Esophagus muscularis mucosa (tissue), 4 donors: ENCODE data around the gene ADGRV1. TPM values are rescaled to one million over a fixed set of nuclear protein-coding genes. Genes with fewer than 3 reads are reported as not detected.

ENCODE experiments used
- DNase-seq: peaks from one replicate; pipeline ENCODE4 v3.0.0-alpha.2; 2017; ENCODE audit errors: extremely low spot score
- H3K27ac ChIP-seq, 4 donors: fragments of 200-600 bp; sonication (generic); replicated peaks in 1 of 4; 1 replicate in 3 of 4; 2 replicates in 1 of 4; pipeline ENCODE4 v1.5.1; 2016 to 2019; ENCODE audit warnings: mild to moderate bottlenecking in 1 of 4
- H3K27me3 ChIP-seq, 4 donors: fragments of 200-600 bp; sonication (generic); one replicate each; pipeline versions ENCODE4 v1.5.1 to v1.6.0; 2016 to 2019
- H3K36me3 ChIP-seq, 4 donors: fragments of 200-600 bp; sonication (generic); one replicate each; pipeline ENCODE4 v1.5.1; 2016 to 2019
- H3K4me1 ChIP-seq, 4 donors: fragments of 200-600 bp; sonication (generic); one replicate each; pipeline ENCODE4 v1.5.1; 2016 to 2019
- H3K4me3 ChIP-seq, 4 donors: fragments of 200-600 bp; sonication (generic); 1 replicate in 2 of 4; 2 replicates in 2 of 4; pipeline ENCODE4 v1.5.1; 2016 to 2019; ENCODE audit warnings: mild to moderate bottlenecking in 4 of 4, moderate library complexity in 1 of 4
- H3K9me3 ChIP-seq, 4 donors: fragments of 200-600 bp; sonication (generic); 1 replicate in 3 of 4; 2 replicates in 1 of 4; pipeline ENCODE4 v1.5.1; 2016 to 2019
- CTCF ChIP-seq, 3 experiments: fragments of 200-600 bp in 2 of 3; fragments of 450-650 bp in 1 of 3; sonication (generic) in 2 of 3; IDR thresholded peaks; one replicate each; pipeline ENCODE4 v1.5.1; 2017 to 2019; ENCODE audit warnings: antibody characterized with exemption in 3 of 3, mild to moderate bottlenecking in 2 of 3, moderate library complexity in 1 of 3
- EP300 ChIP-seq: sonication (generic); formaldehyde crosslinking; IDR thresholded peaks from one replicate; pipeline ENCODE4 v1.6.1; 2017; ENCODE audit warnings: antibody characterized with exemption
- POLR2A ChIP-seq: fragments of 450-650 bp; IDR thresholded peaks from one replicate; pipeline ENCODE4 v1.6.1; 2017; ENCODE audit warnings: antibody characterized with exemption, moderate library complexity, mild to moderate bottlenecking, low read depth
- POLR2AphosphoS5 ChIP-seq, 2 donors: sonication (generic); formaldehyde crosslinking; IDR thresholded peaks; one replicate each; pipeline ENCODE4 v1.6.1; 2017; ENCODE audit warnings: antibody characterized with exemption in 2 of 2
- WGBS: methylation state at CpG from one replicate; pipeline ENCODE4 v1.1.5; 2018; 5-methylcytosine and 5-hydroxymethylcytosine counted together
- intact Hi-C: fragments of 100-400 bp; cut with DNase I; formaldehyde crosslinking; loops from one replicate; pipeline ENCODE4 v1.15.1; 2023
- total RNA-seq, 4 donors: library from RNA; depleted of rRNA; stranded (reverse); fragments of >200 nt; gene quantifications; one replicate each; pipeline versions ENCODE4 v1.1.0 to v1.2.1, GENCODE V29; 2016

Gene ADGRV1
- total RNA-seq, 4 donors from 2014 or later, result 0.42 to 1.4 (median 0.54) TPM

- Histone ChIP-seq H3K4me3 (no peak overlapping the region), H3K9me3 (no peaks in the 10 kb centered on the region), H3K27ac (no peak overlapping the region), H3K36me3 (no peaks in the 10 kb centered on the region), H3K27me3 (no peaks in the 10 kb centered on the region), H3K4me1 (no peaks in the 10 kb centered on the region)
- intact Hi-C loops, result no loop called here
- no peak for TF ChIP-seq POLR2A
- TF ChIP-seq POLR2AphosphoS5 (IDR thresholded peaks at IDR 0.05), result no peak
- no peak for TF ChIP-seq EP300
- no peak for DNase-seq
These were observed 291.3 kb downstream of the ADGRV1 start for GRCh38 chr5:90849939-90850338.

GRCh38 chr5:90852531-90852930, 293.9 kb downstream of the ADGRV1 start:
- Histone ChIP-seq H3K27ac (no peak overlapping the region), H3K4me3 (no peak overlapping the region), H3K4me1 (no peaks in the 10 kb centered on the region), H3K36me3 (no peaks in the 10 kb centered on the region), H3K9me3 (no peaks in the 10 kb centered on the region), H3K27me3 (no peaks in the 10 kb centered on the region)
- intact Hi-C loops, result no loop called here
- no peak for TF ChIP-seq EP300
- DNase-seq, result no peak

GRCh38 chr5:90853750-90854149, 295.2 kb downstream of the ADGRV1 start:
- intact Hi-C loops, result no loop called here
- Histone ChIP-seq H3K27ac (no peak overlapping the region), H3K27me3 (no peaks in the 10 kb centered on the region), H3K4me1 (no peaks in the 10 kb centered on the region), H3K9me3 (no peaks in the 10 kb centered on the region), H3K36me3 (no peaks in the 10 kb centered on the region), H3K4me3 (no peak overlapping the region)
- DNase-seq, result no peak
- WGBS, result 95% methylated on average over 2 of the region's 2 CpGs
- TF ChIP-seq POLR2A (no peak), EP300 (no peak), POLR2AphosphoS5 (IDR thresholded peaks at IDR 0.05) (no peak), CTCF (IDR thresholded peaks at IDR 0.05) (no peak)

GRCh38 chr5:90854169-90854568, 295.6 kb downstream of the ADGRV1 start:
- 67% methylated on average over 2 of the region's 2 CpGs for WGBS
- TF ChIP-seq POLR2AphosphoS5 (IDR thresholded peaks at IDR 0.05) (no peak), CTCF (IDR thresholded peaks at IDR 0.05) (no peak), EP300 (no peak), POLR2A (no peak)
- no peak for DNase-seq
- Histone ChIP-seq H3K27me3 (no peaks in the 10 kb centered on the region), H3K36me3 (no peaks in the 10 kb centered on the region), H3K4me3 (no peak overlapping the region), H3K4me1 (no peaks in the 10 kb centered on the region), H3K27ac (no peak overlapping the region), H3K9me3 (no peaks in the 10 kb centered on the region)
- intact Hi-C loops, result no loop called here

- no peak for DNase-seq
- no peaks in the 10 kb centered on the region for H3K36me3 ChIP-seq
- H3K27ac ChIP-seq, result no peak overlapping the region
- 88% methylated on average over 4 of the region's 4 CpGs for WGBS
- H3K9me3 ChIP-seq, result no peaks in the 10 kb centered on the region
- H3K27me3 ChIP-seq, result no peaks in the 10 kb centered on the region
- intact Hi-C loops, result no loop called here
- no peak for TF ChIP-seq POLR2A
- no peak for TF ChIP-seq POLR2AphosphoS5 (IDR thresholded peaks at IDR 0.05)
- no peak for TF ChIP-seq CTCF (IDR thresholded peaks at IDR 0.05)
- no peak for TF ChIP-seq EP300
- no peak overlapping the region for H3K4me3 ChIP-seq
- no peaks in the 10 kb centered on the region for H3K4me1 ChIP-seq
These were observed 296.9 kb downstream of the ADGRV1 start for GRCh38 chr5:90855296-90856010.
